ENCODE results near the gene ACTA1.

ACTA1 gene

GRCh38 chr1:229471175-229471574 lies 37.3 kb upstream of the ACTA1 start:
- no peak for TF ChIP-seq CTCF (conservative IDR thresholded peaks at IDR 0.05; ENCODE audit: low read depth, low read length)
- no peak for DNase-seq (ENCODE audit: low read depth)
- no peak overlapping the region for H3K4me3 ChIP-seq (ENCODE audit: low read length)

GRCh38 chr1:229470406-229471043 lies 36.6 kb upstream of the ACTA1 start:
- H3K4me3 ChIP-seq (ENCODE audit: low read length), result no peak overlapping the region
- DNase-seq (ENCODE audit: low read depth), result no peak
- no peak for TF ChIP-seq CTCF (conservative IDR thresholded peaks at IDR 0.05; ENCODE audit: low read depth, low read length)

DNA sequence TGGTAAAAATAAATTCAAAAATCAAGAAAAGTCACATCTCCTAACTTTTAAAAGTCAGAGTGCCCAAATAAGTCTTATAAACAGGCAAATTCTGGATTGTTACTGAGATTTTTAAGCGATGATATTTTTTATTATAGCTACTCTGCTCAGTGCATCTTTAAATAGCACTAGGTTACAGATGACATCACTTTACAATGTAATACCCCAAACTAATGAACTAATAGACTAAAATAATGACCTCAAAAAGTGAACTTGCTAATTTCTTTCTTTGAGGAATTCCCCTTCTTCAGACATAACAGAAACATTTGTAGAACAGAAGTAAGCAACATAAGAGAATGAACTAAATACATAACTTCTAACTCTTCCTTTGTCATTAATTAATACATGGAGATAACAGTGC lies 33.0 kb upstream of the ACTA1 start:
- TF ChIP-seq CTCF (conservative IDR thresholded peaks at IDR 0.05; ENCODE audit: low read depth, low read length), result no peak
- no peak for DNase-seq (ENCODE audit: low read depth)
- H3K4me3 ChIP-seq (ENCODE audit: low read length), result no peak overlapping the region

DNA sequence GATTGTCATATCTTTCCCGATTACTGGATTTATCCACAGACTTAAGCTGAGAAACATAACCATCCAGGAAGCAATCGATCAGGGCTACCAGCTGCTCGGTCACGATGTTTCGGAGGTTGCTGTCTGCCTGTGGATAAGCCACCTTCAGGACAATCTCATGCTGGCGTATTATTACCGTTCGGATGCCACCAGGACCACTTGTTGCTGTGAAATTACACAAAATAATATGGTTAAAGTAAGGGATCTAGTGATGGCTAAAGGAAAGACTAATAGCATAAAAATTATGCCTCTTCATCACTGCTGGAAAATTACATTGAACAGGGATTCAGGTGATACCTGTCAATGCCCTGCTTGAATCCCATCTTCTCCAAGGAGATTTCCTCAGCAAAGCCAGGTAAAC lies 30.8 kb upstream of the ACTA1 start:
- no peak for TF ChIP-seq CTCF (conservative IDR thresholded peaks at IDR 0.05; ENCODE audit: low read depth, low read length)
- no peak overlapping the region for H3K4me3 ChIP-seq (ENCODE audit: low read length)
- DNase-seq (ENCODE audit: low read depth), result no peak

- TF ChIP-seq CTCF (conservative IDR thresholded peaks at IDR 0.05; ENCODE audit: low read depth, low read length), result no peak
- no peak overlapping the region for H3K4me3 ChIP-seq (ENCODE audit: low read length)
- DNase-seq (ENCODE audit: low read depth), result no peak
Measured at GRCh38 chr1:229461032-229461668, 27.3 kb upstream of the ACTA1 start.

DNA sequence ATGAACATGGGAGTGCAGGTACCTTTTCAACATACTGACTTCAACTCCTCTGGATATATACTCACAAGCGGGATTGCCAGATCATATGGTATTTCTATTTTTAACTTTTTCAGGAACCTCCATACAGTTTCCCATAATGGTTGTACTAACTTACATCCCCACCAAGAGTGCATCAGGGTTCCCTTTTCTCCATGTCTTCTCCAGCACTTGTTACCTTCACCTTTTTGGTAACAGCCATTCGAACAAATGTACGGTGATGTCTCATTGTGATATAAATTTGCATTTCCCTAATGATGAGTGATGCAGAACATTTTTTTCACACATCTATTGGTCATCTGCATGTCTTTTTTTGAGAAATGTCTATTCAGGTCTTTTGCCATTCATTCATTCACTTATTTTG lies 25.9 kb upstream of the ACTA1 start:
- DNase-seq (ENCODE audit: low read depth), result no peak
- no peak overlapping the region for H3K4me3 ChIP-seq (ENCODE audit: low read length)
- TF ChIP-seq CTCF (conservative IDR thresholded peaks at IDR 0.05; ENCODE audit: low read depth, low read length), result no peak

- no peak for TF ChIP-seq CTCF (conservative IDR thresholded peaks at IDR 0.05; ENCODE audit: low read depth, low read length)
- no peak for DNase-seq (ENCODE audit: low read depth)
- no peak overlapping the region for H3K4me3 ChIP-seq (ENCODE audit: low read length)
Measured at GRCh38 chr1:229457436-229457835, 23.5 kb upstream of the ACTA1 start.
